ENCODE data around the gene CCDC28A.
A peak's percentile ranks its signal among the peaks of the same experiment; 100 is the strongest.
"Not testable (repeated sequence)": the region's sequence is repeated elsewhere in the genome, so short reads cannot be mapped to it uniquely, and the experiment has no call there.

Gene CCDC28A

GRCh38 chr6:138773177-138774091 lies at the start of gene CCDC28A:
CCDC28A (plus strand) TSS chr6:138773769; CDS start chr6:138776121, 2,352 bp downstream.
- peak within 1 kb of the TSS; percentile 82 to 98 (median 94) for H3K4me3 ChIP-seq (ENCODE audit: low read depth in 1 of 5, low read length in 5 of 5)
- H3K36me3 ChIP-seq (ENCODE audit: control insufficient read depth in 5 of 5, insufficient read depth in 5 of 5, low read length in 5 of 5) = peaks cover 9 to 22% (median 12%) of the 10 kb centered on the region in 5 donors
- no peaks in the 10 kb centered on the region for H3K27me3 ChIP-seq (ENCODE audit: control insufficient read depth in 5 of 5, insufficient read depth in 4 of 5, low read length in 5 of 5)
- peak within 1 kb of the TSS; percentile 99 for H3K27ac ChIP-seq (ENCODE audit: low read depth, low read length)
- H3K9ac ChIP-seq (ENCODE audit: low read length in 5 of 5) = peak within 1 kb of the TSS; percentile 81 to 96 (median 91)
- peaks cover 2 to 21% (median 19%) of the 10 kb centered on the region in 5 donors for H3K4me1 ChIP-seq (ENCODE audit: control insufficient read depth in 5 of 5, insufficient read depth in 5 of 5, low read length in 5 of 5)
- H3K9me3 ChIP-seq (ENCODE audit: control insufficient read depth in 5 of 5, low read length in 5 of 5) = no peaks in the 10 kb centered on the region

- Histone ChIP-seq H3K4me3 (ENCODE audit: low read depth in 1 of 5, low read length in 5 of 5) (no peak overlapping the region), H3K9me3 (ENCODE audit: control insufficient read depth in 5 of 5, low read length in 5 of 5) (no peaks in the 10 kb centered on the region), H3K27ac (ENCODE audit: low read depth, low read length) (no peak overlapping the region), H3K36me3 (ENCODE audit: control insufficient read depth in 5 of 5, insufficient read depth in 5 of 5, low read length in 5 of 5) (no peaks in the 10 kb centered on the region), H3K9ac (ENCODE audit: low read length in 5 of 5) (no peak overlapping the region), H3K4me1 (ENCODE audit: control insufficient read depth in 5 of 5, insufficient read depth in 5 of 5, low read length in 5 of 5) (peaks cover 0 to 32% (median 20%) of the 10 kb centered on the region in 5 donors), H3K27me3 (ENCODE audit: control insufficient read depth in 5 of 5, insufficient read depth in 4 of 5, low read length in 5 of 5) (no peaks in the 10 kb centered on the region)
Measured at GRCh38 chr6:138724015-138724414, 49.6 kb upstream of the CCDC28A start.

GRCh38 chr6:138726066-138726756 lies 47.4 kb upstream of the CCDC28A start:
- Histone ChIP-seq H3K27ac (ENCODE audit: low read depth, low read length) (no peak overlapping the region), H3K27me3 (ENCODE audit: control insufficient read depth in 5 of 5, insufficient read depth in 4 of 5, low read length in 5 of 5) (no peaks in the 10 kb centered on the region), H3K4me3 (ENCODE audit: low read depth in 1 of 5, low read length in 5 of 5) (no peak overlapping the region), H3K4me1 (ENCODE audit: control insufficient read depth in 5 of 5, insufficient read depth in 5 of 5, low read length in 5 of 5) (peaks cover 0 to 27% (median 11%) of the 10 kb centered on the region in 5 donors), H3K9me3 (ENCODE audit: control insufficient read depth in 5 of 5, low read length in 5 of 5) (no peaks in the 10 kb centered on the region), H3K36me3 (ENCODE audit: control insufficient read depth in 5 of 5, insufficient read depth in 5 of 5, low read length in 5 of 5) (no peaks in the 10 kb centered on the region), H3K9ac (ENCODE audit: low read length in 5 of 5) (no peak overlapping the region)

GRCh38 chr6:138726757-138727097 lies 46.8 kb upstream of the CCDC28A start:
- no peak overlapping the region for H3K4me3 ChIP-seq (ENCODE audit: low read depth in 1 of 5, low read length in 5 of 5)
- H3K27ac ChIP-seq (ENCODE audit: low read depth, low read length) = no peak overlapping the region
- H3K36me3 ChIP-seq (ENCODE audit: control insufficient read depth in 5 of 5, insufficient read depth in 5 of 5, low read length in 5 of 5) = no peaks in the 10 kb centered on the region
- no peaks in the 10 kb centered on the region for H3K9me3 ChIP-seq (ENCODE audit: control insufficient read depth in 5 of 5, low read length in 5 of 5)
- peaks cover 0 to 27% (median 11%) of the 10 kb centered on the region in 5 donors for H3K4me1 ChIP-seq (ENCODE audit: control insufficient read depth in 5 of 5, insufficient read depth in 5 of 5, low read length in 5 of 5)
- H3K9ac ChIP-seq (ENCODE audit: low read length in 5 of 5) = no peak overlapping the region
- H3K27me3 ChIP-seq (ENCODE audit: control insufficient read depth in 5 of 5, insufficient read depth in 4 of 5, low read length in 5 of 5) = no peaks in the 10 kb centered on the region

GRCh38 chr6:138727182-138727581 lies 46.4 kb upstream of the CCDC28A start:
- H3K9ac ChIP-seq (ENCODE audit: low read length in 5 of 5) = no peak overlapping the region
- H3K4me3 ChIP-seq (ENCODE audit: low read depth in 1 of 5, low read length in 5 of 5) = no peak overlapping the region
- no peaks in the 10 kb centered on the region for H3K9me3 ChIP-seq (ENCODE audit: control insufficient read depth in 5 of 5, low read length in 5 of 5)
- peaks cover 0 to 27% (median 11%) of the 10 kb centered on the region in 5 donors for H3K4me1 ChIP-seq (ENCODE audit: control insufficient read depth in 5 of 5, insufficient read depth in 5 of 5, low read length in 5 of 5)
- H3K36me3 ChIP-seq (ENCODE audit: control insufficient read depth in 5 of 5, insufficient read depth in 5 of 5, low read length in 5 of 5) = no peaks in the 10 kb centered on the region
- H3K27ac ChIP-seq (ENCODE audit: low read depth, low read length) = no peak overlapping the region
- H3K27me3 ChIP-seq (ENCODE audit: control insufficient read depth in 5 of 5, insufficient read depth in 4 of 5, low read length in 5 of 5) = no peaks in the 10 kb centered on the region

GRCh38 chr6:138728662-138729061 lies 44.9 kb upstream of the CCDC28A start:
- no peak overlapping the region for H3K4me3 ChIP-seq (ENCODE audit: low read depth in 1 of 5, low read length in 5 of 5)
- H3K27ac ChIP-seq (ENCODE audit: low read depth, low read length) = no peak overlapping the region
- H3K9me3 ChIP-seq (ENCODE audit: control insufficient read depth in 5 of 5, low read length in 5 of 5) = no peaks in the 10 kb centered on the region
- no peaks in the 10 kb centered on the region for H3K27me3 ChIP-seq (ENCODE audit: control insufficient read depth in 5 of 5, insufficient read depth in 4 of 5, low read length in 5 of 5)
- no peaks in the 10 kb centered on the region for H3K36me3 ChIP-seq (ENCODE audit: control insufficient read depth in 5 of 5, insufficient read depth in 5 of 5, low read length in 5 of 5)
- no peak overlapping the region for H3K9ac ChIP-seq (ENCODE audit: low read length in 5 of 5)
- peaks cover 0 to 20% (median 11%) of the 10 kb centered on the region in 5 donors for H3K4me1 ChIP-seq (ENCODE audit: control insufficient read depth in 5 of 5, insufficient read depth in 5 of 5, low read length in 5 of 5)

GRCh38 chr6:138730037-138730436 lies 43.5 kb upstream of the CCDC28A start:
- not testable (repeated sequence) for H3K9ac ChIP-seq (ENCODE audit: low read length in 5 of 5); H3K27me3 ChIP-seq (ENCODE audit: control insufficient read depth in 5 of 5, insufficient read depth in 4 of 5, low read length in 5 of 5); H3K4me3 ChIP-seq (ENCODE audit: low read depth in 1 of 5, low read length in 5 of 5); H3K9me3 ChIP-seq (ENCODE audit: control insufficient read depth in 5 of 5, low read length in 5 of 5); H3K36me3 ChIP-seq (ENCODE audit: control insufficient read depth in 5 of 5, insufficient read depth in 5 of 5, low read length in 5 of 5); H3K27ac ChIP-seq (ENCODE audit: low read depth, low read length)
- H3K4me1 ChIP-seq (ENCODE audit: control insufficient read depth in 5 of 5, insufficient read depth in 5 of 5, low read length in 5 of 5) = peaks cover 0 to 15% (median 7%) of the 10 kb centered on the region in 5 donors

GRCh38 chr6:138734585-138734984 lies 39.0 kb upstream of the CCDC28A start:
- H3K27ac ChIP-seq (ENCODE audit: low read depth, low read length) = no peak overlapping the region
- H3K4me3 ChIP-seq (ENCODE audit: low read depth in 1 of 5, low read length in 5 of 5) = no peak overlapping the region
- no peaks in the 10 kb centered on the region for H3K4me1 ChIP-seq (ENCODE audit: control insufficient read depth in 5 of 5, insufficient read depth in 5 of 5, low read length in 5 of 5)
- H3K9ac ChIP-seq (ENCODE audit: low read length in 5 of 5) = no peak overlapping the region
- H3K36me3 ChIP-seq (ENCODE audit: control insufficient read depth in 5 of 5, insufficient read depth in 5 of 5, low read length in 5 of 5) = no peaks in the 10 kb centered on the region
- no peaks in the 10 kb centered on the region for H3K27me3 ChIP-seq (ENCODE audit: control insufficient read depth in 5 of 5, insufficient read depth in 4 of 5, low read length in 5 of 5)
- H3K9me3 ChIP-seq (ENCODE audit: control insufficient read depth in 5 of 5, low read length in 5 of 5) = no peaks in the 10 kb centered on the region

GRCh38 chr6:138736640-138737039 lies 36.9 kb upstream of the CCDC28A start:
- Histone ChIP-seq H3K9me3 (ENCODE audit: control insufficient read depth in 5 of 5, low read length in 5 of 5) (no peaks in the 10 kb centered on the region), H3K4me3 (ENCODE audit: low read depth in 1 of 5, low read length in 5 of 5) (no peak overlapping the region), H3K27ac (ENCODE audit: low read depth, low read length) (no peak overlapping the region), H3K9ac (ENCODE audit: low read length in 5 of 5) (no peak overlapping the region), H3K36me3 (ENCODE audit: control insufficient read depth in 5 of 5, insufficient read depth in 5 of 5, low read length in 5 of 5) (no peaks in the 10 kb centered on the region), H3K4me1 (ENCODE audit: control insufficient read depth in 5 of 5, insufficient read depth in 5 of 5, low read length in 5 of 5) (no peaks in the 10 kb centered on the region), H3K27me3 (ENCODE audit: control insufficient read depth in 5 of 5, insufficient read depth in 4 of 5, low read length in 5 of 5) (no peaks in the 10 kb centered on the region)

GRCh38 chr6:138752017-138752416 lies 21.6 kb upstream of the CCDC28A start:
- Histone ChIP-seq H3K4me1 (ENCODE audit: control insufficient read depth in 5 of 5, insufficient read depth in 5 of 5, low read length in 5 of 5) (no peaks in the 10 kb centered on the region), H3K4me3 (ENCODE audit: low read depth in 1 of 5, low read length in 5 of 5) (no peak overlapping the region), H3K9me3 (ENCODE audit: control insufficient read depth in 5 of 5, low read length in 5 of 5) (no peaks in the 10 kb centered on the region), H3K27ac (ENCODE audit: low read depth, low read length) (no peak overlapping the region), H3K27me3 (ENCODE audit: control insufficient read depth in 5 of 5, insufficient read depth in 4 of 5, low read length in 5 of 5) (no peaks in the 10 kb centered on the region), H3K9ac (ENCODE audit: low read length in 5 of 5) (no peak overlapping the region), H3K36me3 (ENCODE audit: control insufficient read depth in 5 of 5, insufficient read depth in 5 of 5, low read length in 5 of 5) (no peaks in the 10 kb centered on the region)

All from subcutaneous abdominal adipose tissue (tissue), 5 donors.